ENCODE data around the gene DHDDS.

DHDDS gene

GRCh38 chr1:26474818-26475217, 42.7 kb downstream of the DHDDS start:
- H3K4me3 ChIP-seq (ENCODE audit: low read length in 2 of 2) = no peak overlapping the region

GRCh38 chr1:26475989-26476388, 43.9 kb downstream of the DHDDS start:
- Histone ChIP-seq H3K4me3 (ENCODE audit: low read length in 2 of 2) (no peak overlapping the region), H3K9ac (ENCODE audit: low read depth in 1 of 2, low read length in 2 of 2) (no peak overlapping the region), H3K4me1 (ENCODE audit: control insufficient read depth in 2 of 2, insufficient read depth in 2 of 2, low read length in 2 of 2) (peaks cover 21 to 22% of the 10 kb centered on the region in 2 donors), H3K9me3 (ENCODE audit: control insufficient read depth in 2 of 2, low read length in 2 of 2) (no peaks in the 10 kb centered on the region), H3K36me3 (ENCODE audit: control insufficient read depth in 2 of 2, insufficient read depth in 2 of 2, low read length in 2 of 2) (peaks cover 25 to 34% of the 10 kb centered on the region in 2 donors), H3K27me3 (ENCODE audit: control insufficient read depth in 2 of 2, insufficient read depth in 2 of 2, low read length in 2 of 2) (no peaks in the 10 kb centered on the region), H3K27ac (ENCODE audit: low read depth in 2 of 2, low read length in 2 of 2) (no peak overlapping the region)

More at GRCh38 chr1:26474818-26475217, 42.7 kb downstream of the DHDDS start:
- Histone ChIP-seq H3K4me1 (ENCODE audit: control insufficient read depth in 2 of 2, insufficient read depth in 2 of 2, low read length in 2 of 2) (peaks cover 30 to 34% of the 10 kb centered on the region in 2 donors), H3K9ac (ENCODE audit: low read depth in 1 of 2, low read length in 2 of 2) (no peak overlapping the region), H3K27me3 (ENCODE audit: control insufficient read depth in 2 of 2, insufficient read depth in 2 of 2, low read length in 2 of 2) (no peaks in the 10 kb centered on the region), H3K27ac (ENCODE audit: low read depth in 2 of 2, low read length in 2 of 2) (no peak overlapping the region), H3K36me3 (ENCODE audit: control insufficient read depth in 2 of 2, insufficient read depth in 2 of 2, low read length in 2 of 2) (peaks cover 25 to 34% of the 10 kb centered on the region in 2 donors), H3K9me3 (ENCODE audit: control insufficient read depth in 2 of 2, low read length in 2 of 2) (no peaks in the 10 kb centered on the region)

- Histone ChIP-seq H3K9ac (ENCODE audit: low read depth in 1 of 2, low read length in 2 of 2) (no peak overlapping the region), H3K4me3 (ENCODE audit: low read length in 2 of 2) (no peak overlapping the region), H3K4me1 (ENCODE audit: control insufficient read depth in 2 of 2, insufficient read depth in 2 of 2, low read length in 2 of 2) (peaks cover 12 to 13% of the 10 kb centered on the region in 2 donors), H3K27ac (ENCODE audit: low read depth in 2 of 2, low read length in 2 of 2) (no peak overlapping the region), H3K27me3 (ENCODE audit: control insufficient read depth in 2 of 2, insufficient read depth in 2 of 2, low read length in 2 of 2) (no peaks in the 10 kb centered on the region), H3K9me3 (ENCODE audit: control insufficient read depth in 2 of 2, low read length in 2 of 2) (no peaks in the 10 kb centered on the region), H3K36me3 (ENCODE audit: control insufficient read depth in 2 of 2, insufficient read depth in 2 of 2, low read length in 2 of 2) (peaks cover 25 to 34% of the 10 kb centered on the region in 2 donors)
These were observed 44.8 kb downstream of the DHDDS start for GRCh38 chr1:26476958-26477357.

- H3K36me3 ChIP-seq (ENCODE audit: control insufficient read depth in 2 of 2, insufficient read depth in 2 of 2, low read length in 2 of 2) = peaks cover 25 to 34% of the 10 kb centered on the region in 2 donors
- H3K9me3 ChIP-seq (ENCODE audit: control insufficient read depth in 2 of 2, low read length in 2 of 2) = no peaks in the 10 kb centered on the region
- no peak overlapping the region for H3K27ac ChIP-seq (ENCODE audit: low read depth in 2 of 2, low read length in 2 of 2)
- H3K9ac ChIP-seq (ENCODE audit: low read depth in 1 of 2, low read length in 2 of 2) = no peak overlapping the region
- no peaks in the 10 kb centered on the region for H3K27me3 ChIP-seq (ENCODE audit: control insufficient read depth in 2 of 2, insufficient read depth in 2 of 2, low read length in 2 of 2)
- peaks cover 12% of the 10 kb centered on the region in 2 donors for H3K4me1 ChIP-seq (ENCODE audit: control insufficient read depth in 2 of 2, insufficient read depth in 2 of 2, low read length in 2 of 2)
- no peak overlapping the region for H3K4me3 ChIP-seq (ENCODE audit: low read length in 2 of 2)
These were observed 45.5 kb downstream of the DHDDS start for GRCh38 chr1:26477446-26478152.

GRCh38 chr1:26478159-26478558, 46.0 kb downstream of the DHDDS start:
- no peaks in the 10 kb centered on the region for H3K27me3 ChIP-seq (ENCODE audit: control insufficient read depth in 2 of 2, insufficient read depth in 2 of 2, low read length in 2 of 2)
- no peak overlapping the region for H3K27ac ChIP-seq (ENCODE audit: low read depth in 2 of 2, low read length in 2 of 2)
- no peak overlapping the region for H3K4me3 ChIP-seq (ENCODE audit: low read length in 2 of 2)
- peaks cover 11 to 12% of the 10 kb centered on the region in 2 donors for H3K4me1 ChIP-seq (ENCODE audit: control insufficient read depth in 2 of 2, insufficient read depth in 2 of 2, low read length in 2 of 2)
- no peaks in the 10 kb centered on the region for H3K9me3 ChIP-seq (ENCODE audit: control insufficient read depth in 2 of 2, low read length in 2 of 2)
- H3K9ac ChIP-seq (ENCODE audit: low read depth in 1 of 2, low read length in 2 of 2) = no peak overlapping the region
- H3K36me3 ChIP-seq (ENCODE audit: control insufficient read depth in 2 of 2, insufficient read depth in 2 of 2, low read length in 2 of 2) = peaks cover 25 to 34% of the 10 kb centered on the region in 2 donors

GRCh38 chr1:26478988-26479387, 46.9 kb downstream of the DHDDS start:
- Histone ChIP-seq H3K9me3 (ENCODE audit: control insufficient read depth in 2 of 2, low read length in 2 of 2) (no peaks in the 10 kb centered on the region), H3K36me3 (ENCODE audit: control insufficient read depth in 2 of 2, insufficient read depth in 2 of 2, low read length in 2 of 2) (peaks cover 22 to 29% of the 10 kb centered on the region in 2 donors), H3K4me1 (ENCODE audit: control insufficient read depth in 2 of 2, insufficient read depth in 2 of 2, low read length in 2 of 2) (peaks cover 3 to 4% of the 10 kb centered on the region in 2 donors), H3K9ac (ENCODE audit: low read depth in 1 of 2, low read length in 2 of 2) (no peak overlapping the region), H3K27ac (ENCODE audit: low read depth in 2 of 2, low read length in 2 of 2) (no peak overlapping the region), H3K27me3 (ENCODE audit: control insufficient read depth in 2 of 2, insufficient read depth in 2 of 2, low read length in 2 of 2) (no peaks in the 10 kb centered on the region), H3K4me3 (ENCODE audit: low read length in 2 of 2) (no peak overlapping the region)

- Histone ChIP-seq H3K4me3 (ENCODE audit: low read length in 2 of 2) (no peak overlapping the region), H3K9me3 (ENCODE audit: control insufficient read depth in 2 of 2, low read length in 2 of 2) (no peaks in the 10 kb centered on the region), H3K27ac (ENCODE audit: low read depth in 2 of 2, low read length in 2 of 2) (no peak overlapping the region), H3K9ac (ENCODE audit: low read depth in 1 of 2, low read length in 2 of 2) (no peak overlapping the region), H3K4me1 (ENCODE audit: control insufficient read depth in 2 of 2, insufficient read depth in 2 of 2, low read length in 2 of 2) (no peaks in the 10 kb centered on the region), H3K27me3 (ENCODE audit: control insufficient read depth in 2 of 2, insufficient read depth in 2 of 2, low read length in 2 of 2) (no peaks in the 10 kb centered on the region), H3K36me3 (ENCODE audit: control insufficient read depth in 2 of 2, insufficient read depth in 2 of 2, low read length in 2 of 2) (no peaks in the 10 kb centered on the region)
These were observed 50.8 kb downstream of the DHDDS start for GRCh38 chr1:26482921-26483320.

- Histone ChIP-seq H3K36me3 (ENCODE audit: control insufficient read depth in 2 of 2, insufficient read depth in 2 of 2, low read length in 2 of 2) (no peaks in the 10 kb centered on the region), H3K27ac (ENCODE audit: low read depth in 2 of 2, low read length in 2 of 2) (no peak overlapping the region), H3K9ac (ENCODE audit: low read depth in 1 of 2, low read length in 2 of 2) (no peak overlapping the region), H3K27me3 (ENCODE audit: control insufficient read depth in 2 of 2, insufficient read depth in 2 of 2, low read length in 2 of 2) (no peaks in the 10 kb centered on the region), H3K9me3 (ENCODE audit: control insufficient read depth in 2 of 2, low read length in 2 of 2) (no peaks in the 10 kb centered on the region), H3K4me1 (ENCODE audit: control insufficient read depth in 2 of 2, insufficient read depth in 2 of 2, low read length in 2 of 2) (no peaks in the 10 kb centered on the region), H3K4me3 (ENCODE audit: low read length in 2 of 2) (no peak overlapping the region)
These were observed 51.9 kb downstream of the DHDDS start for GRCh38 chr1:26483980-26484379.

- Histone ChIP-seq H3K4me1 (ENCODE audit: control insufficient read depth in 2 of 2, insufficient read depth in 2 of 2, low read length in 2 of 2) (no peaks in the 10 kb centered on the region), H3K9me3 (ENCODE audit: control insufficient read depth in 2 of 2, low read length in 2 of 2) (no peaks in the 10 kb centered on the region), H3K27me3 (ENCODE audit: control insufficient read depth in 2 of 2, insufficient read depth in 2 of 2, low read length in 2 of 2) (no peaks in the 10 kb centered on the region), H3K4me3 (ENCODE audit: low read length in 2 of 2) (no peak overlapping the region), H3K36me3 (ENCODE audit: control insufficient read depth in 2 of 2, insufficient read depth in 2 of 2, low read length in 2 of 2) (no peaks in the 10 kb centered on the region), H3K27ac (ENCODE audit: low read depth in 2 of 2, low read length in 2 of 2) (no peak overlapping the region), H3K9ac (ENCODE audit: low read depth in 1 of 2, low read length in 2 of 2) (no peak overlapping the region)
These were observed 58.0 kb downstream of the DHDDS start for GRCh38 chr1:26490155-26490554.

- no peak overlapping the region for H3K9ac ChIP-seq (ENCODE audit: low read depth in 1 of 2, low read length in 2 of 2)
These were observed 61.1 kb downstream of the DHDDS start for GRCh38 chr1:26493267-26493666.

More at GRCh38 chr1:26493267-26493666, 61.1 kb downstream of the DHDDS start:
- Histone ChIP-seq H3K27ac (ENCODE audit: low read depth in 2 of 2, low read length in 2 of 2) (no peak overlapping the region), H3K36me3 (ENCODE audit: control insufficient read depth in 2 of 2, insufficient read depth in 2 of 2, low read length in 2 of 2) (no peaks in the 10 kb centered on the region), H3K4me1 (ENCODE audit: control insufficient read depth in 2 of 2, insufficient read depth in 2 of 2, low read length in 2 of 2) (no peaks in the 10 kb centered on the region), H3K4me3 (ENCODE audit: low read length in 2 of 2) (no peak overlapping the region), H3K27me3 (ENCODE audit: control insufficient read depth in 2 of 2, insufficient read depth in 2 of 2, low read length in 2 of 2) (no peaks in the 10 kb centered on the region), H3K9me3 (ENCODE audit: control insufficient read depth in 2 of 2, low read length in 2 of 2) (no peaks in the 10 kb centered on the region)

Data from mucosa of rectum (tissue), 2 donors.